ENCODE results near the gene FADS2. TPM values are rescaled to one million over a fixed set of nuclear protein-coding genes. Genes with fewer than 3 reads are reported as not detected.

Gene FADS2
- total and polyA plus RNA-seq, 2 of the 13 experiments (the other 11 are each of a cell fraction or from before 2014, with no cell fraction given) = 90.1 to 124 TPM

GRCh38 chr11:61814958-61815789 is 12.9 kb upstream of the FADS2 start (continued):
- TF ChIP-seq PHF20 (CRISPR knock-in tag; IDR thresholded peaks at IDR 0.05) (no peak), ZNF549 (CRISPR knock-in tag; IDR thresholded peaks at IDR 0.05) (peak; percentile 82; the same call in 1 of the 2 replicates), PHB2 (IDR thresholded peaks at IDR 0.05; ENCODE audit: partially characterized antibody) (no peak), SRY (CRISPR knock-in tag; IDR thresholded peaks at IDR 0.05) (peak; percentile 78; the same call in 1 of the 2 replicates), MTA3 (CRISPR knock-in tag; IDR thresholded peaks at IDR 0.05) (no peak), ZNF569 (CRISPR knock-in tag; IDR thresholded peaks at IDR 0.05; ENCODE audit: borderline replicate concordance) (no peak), DMAP1 (CRISPR knock-in tag; IDR thresholded peaks at IDR 0.05) (peak; percentile 67; the same call in 1 of the 2 replicates), ZMYM3 (CRISPR knock-in tag; IDR thresholded peaks at IDR 0.05) (0 out of 2 replicates have a peak, but pooled peaks have one; percentile 8), MXD1 (CRISPR knock-in tag; IDR thresholded peaks at IDR 0.05) (peak; percentile 63; the same call in 1 of the 2 replicates), ZNF775 (CRISPR knock-in tag; IDR thresholded peaks at IDR 0.05; ENCODE audit: borderline replicate concordance) (no peak), ZFY (CRISPR knock-in tag; IDR thresholded peaks at IDR 0.05) (peak; percentile 68), ZNF282 (IDR thresholded peaks at IDR 0.05; ENCODE audit: partially characterized antibody) (no peak), CBX5 (CRISPR knock-in tag; IDR thresholded peaks at IDR 0.05; ENCODE audit: borderline replicate concordance) (no peak), MXD4 (CRISPR knock-in tag; IDR thresholded peaks at IDR 0.05) (0 out of 2 replicates have a peak, but pooled peaks have one; percentile 10), ZNF460 (CRISPR knock-in tag; IDR thresholded peaks at IDR 0.05; ENCODE audit: borderline replicate concordance) (no peak), ZBTB42 (CRISPR knock-in tag; IDR thresholded peaks at IDR 0.05) (no peak), ZNF883 (CRISPR knock-in tag; IDR thresholded peaks at IDR 0.05; ENCODE audit: not compliant biosample characterization) (peak; percentile 48), MYNN (CRISPR knock-in tag; IDR thresholded peaks at IDR 0.05; ENCODE audit: low read depth) (no peak), BRCA1 (CRISPR knock-in tag; IDR thresholded peaks at IDR 0.05) (no peak), ZNF329 (CRISPR knock-in tag; IDR thresholded peaks at IDR 0.05; ENCODE audit: low read depth) (no peak), NR2C2 (CRISPR knock-in tag; IDR thresholded peaks at IDR 0.05; ENCODE audit: borderline replicate concordance) (0 out of 2 replicates have a peak, but pooled peaks have one; percentile 23), DPF2 (CRISPR knock-in tag; IDR thresholded peaks at IDR 0.05; ENCODE audit: borderline replicate concordance, low read depth) (0 out of 2 replicates have a peak, but pooled peaks have one; percentile 33), ATF4 (CRISPR knock-in tag; IDR thresholded peaks at IDR 0.05) (peak in 1 of 2 experiments; percentile 50; a peak in 1 of 4 replicates), TSC22D2 (CRISPR knock-in tag; IDR thresholded peaks at IDR 0.05; ENCODE audit: borderline replicate concordance) (no peak; the same call in 1 of the 2 replicates), CREB1 (IDR thresholded peaks at IDR 0.05) (peak; percentile 87), CREB1 (CRISPR knock-in tag; IDR thresholded peaks at IDR 0.05) (peak; percentile 84), HOXA7 (CRISPR knock-in tag; IDR thresholded peaks at IDR 0.05) (no peak), KLF9 (CRISPR knock-in tag; IDR thresholded peaks at IDR 0.05; ENCODE audit: low read depth) (0 out of 2 replicates have a peak, but pooled peaks have one; percentile 3), JDP2 (CRISPR knock-in tag; IDR thresholded peaks at IDR 0.05; ENCODE audit: borderline replicate concordance) (no peak), ZNF543 (CRISPR knock-in tag; IDR thresholded peaks at IDR 0.05) (no peak)
- TF ChIP-seq, protein P1, sequence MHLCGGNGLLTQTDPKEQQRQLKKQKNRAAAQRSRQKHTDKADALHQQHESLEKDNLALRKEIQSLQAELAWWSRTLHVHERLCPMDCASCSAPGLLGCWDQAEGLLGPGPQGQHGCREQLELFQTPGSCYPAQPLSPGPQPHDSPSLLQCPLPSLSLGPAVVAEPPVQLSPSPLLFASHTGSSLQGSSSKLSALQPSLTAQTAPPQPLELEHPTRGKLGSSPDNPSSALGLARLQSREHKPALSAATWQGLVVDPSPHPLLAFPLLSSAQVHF (CRISPR knock-in tag; IDR thresholded peaks at IDR 0.05) = no peak

All from HepG2 (cell line).